Pons (tissue), 1 donor: ENCODE data around the gene TFEB.

Experiments
- DNase-seq: peaks from one replicate; pipeline ENCODE4 v3.0.0-alpha.2; 2016; ENCODE audit warnings: low spot score

The TFEB gene

DNA sequence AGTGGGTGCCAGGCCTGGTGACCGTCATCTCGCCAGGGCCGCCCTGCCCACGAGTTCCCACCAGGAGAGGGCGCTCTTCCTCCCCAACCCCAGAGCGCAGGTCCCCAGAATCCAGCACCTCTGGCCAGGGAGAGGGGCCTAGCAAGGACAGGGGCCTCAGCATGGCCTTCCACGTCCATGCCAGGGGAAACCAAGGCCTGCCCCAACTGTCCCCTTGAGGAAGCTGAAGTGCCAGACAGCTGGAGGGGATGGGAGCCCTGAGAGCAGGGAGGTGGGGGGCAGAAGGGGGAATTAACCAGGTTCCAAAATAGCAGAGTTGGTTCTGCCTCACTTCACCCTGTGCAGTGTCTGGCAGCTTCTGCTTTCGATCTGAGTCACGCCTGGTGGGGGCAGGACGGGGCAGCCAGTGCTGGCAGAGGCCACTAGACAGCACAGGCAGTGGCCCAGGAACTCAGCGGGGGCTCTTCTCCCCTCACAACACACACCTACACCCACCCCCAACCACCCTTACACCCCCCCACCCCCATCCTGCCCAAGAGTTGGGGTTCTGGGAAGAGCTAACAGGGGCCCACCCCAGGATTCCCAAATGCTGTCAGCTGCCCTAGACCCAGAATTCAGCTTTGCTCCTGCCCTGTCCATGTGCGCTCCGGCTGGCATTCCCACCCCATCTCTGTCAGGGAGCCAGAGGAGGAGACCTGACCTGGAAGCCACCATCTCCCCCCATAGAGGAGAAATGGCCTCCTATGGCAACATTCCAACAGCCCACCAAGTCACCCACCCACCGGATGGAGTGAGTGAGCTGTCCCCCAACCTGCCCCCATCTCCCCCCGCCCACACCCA is 29.2 kb downstream of the TFEB start:
- no peak for DNase-seq

DNA sequence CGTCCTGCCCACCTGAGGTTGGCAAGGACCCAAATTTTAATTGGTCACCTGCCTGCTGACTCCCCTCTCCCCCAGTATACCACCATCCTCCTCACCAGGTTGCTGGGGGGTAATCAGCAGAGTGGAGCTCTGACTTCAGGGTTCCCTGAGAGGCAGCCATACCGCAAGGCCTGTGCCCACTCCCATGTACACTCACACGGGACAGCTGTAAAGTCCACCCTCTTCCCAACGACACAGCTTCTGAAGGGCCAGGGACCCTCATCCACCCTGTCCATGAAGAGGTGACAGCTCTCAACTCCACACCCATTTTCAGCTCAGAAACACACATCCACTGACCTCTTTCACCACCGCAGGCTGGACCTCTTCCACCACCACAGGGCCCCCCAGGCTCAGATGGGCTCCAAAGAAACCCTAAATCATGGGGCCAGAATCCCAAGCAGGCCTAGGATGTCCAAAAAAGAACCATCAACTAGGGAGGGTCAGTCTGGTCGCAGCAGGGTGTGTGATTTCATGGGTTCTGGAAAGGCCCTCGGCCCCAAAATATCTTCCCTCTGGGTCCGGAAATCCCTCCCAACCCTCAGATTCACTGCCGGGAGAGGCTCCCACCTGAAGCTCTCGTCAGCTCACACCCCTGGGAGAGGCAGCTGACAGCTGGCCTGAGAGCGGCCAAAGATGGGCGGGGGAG is 30.0 kb downstream of the TFEB start:
- peak; percentile 89 for DNase-seq

DNA sequence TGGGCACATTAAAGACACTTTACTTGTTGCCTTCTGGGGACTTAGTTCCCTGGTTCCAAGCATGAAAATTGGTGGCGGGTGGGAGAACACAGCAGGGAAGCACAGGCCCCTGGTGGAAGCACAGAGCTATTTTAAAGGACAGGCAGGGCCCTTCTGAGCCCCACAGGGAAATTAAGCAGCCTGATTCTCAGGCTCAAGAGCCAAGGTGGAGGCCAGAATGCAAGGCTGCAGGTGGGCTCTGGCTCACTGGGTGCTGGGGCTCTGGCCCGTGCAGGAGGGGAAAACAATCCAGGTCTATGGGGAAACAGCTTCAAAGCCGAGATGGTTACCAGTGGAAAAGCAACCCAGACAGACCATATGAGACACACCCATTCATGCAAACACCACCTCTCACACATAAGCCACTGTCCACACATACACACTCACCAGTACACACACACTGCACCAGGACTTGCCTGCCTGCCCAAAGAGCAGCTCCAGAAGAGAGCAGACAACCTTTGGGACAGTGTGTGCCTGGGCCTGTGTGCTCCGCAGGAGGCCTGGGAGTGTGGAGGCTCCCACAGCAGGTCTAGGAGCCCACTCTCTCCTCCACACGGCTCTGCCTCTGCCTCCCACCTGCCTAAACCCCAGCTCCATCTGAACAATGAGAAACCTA is 30.6 kb downstream of the TFEB start:
- peak; percentile 21 for DNase-seq

- peak; percentile 84 for DNase-seq
Measured at GRCh38 chr6:41704028-41704427, 31.4 kb downstream of the TFEB start.

GRCh38 chr6:41702771-41703494 is 32.5 kb downstream of the TFEB start:
- DNase-seq: no peak

- DNase-seq: no peak
Measured at GRCh38 chr6:41702089-41702745, 33.2 kb downstream of the TFEB start.

- DNase-seq: peak; percentile 57
Measured at GRCh38 chr6:41700463-41701347, 34.7 kb downstream of the TFEB start.

DNA sequence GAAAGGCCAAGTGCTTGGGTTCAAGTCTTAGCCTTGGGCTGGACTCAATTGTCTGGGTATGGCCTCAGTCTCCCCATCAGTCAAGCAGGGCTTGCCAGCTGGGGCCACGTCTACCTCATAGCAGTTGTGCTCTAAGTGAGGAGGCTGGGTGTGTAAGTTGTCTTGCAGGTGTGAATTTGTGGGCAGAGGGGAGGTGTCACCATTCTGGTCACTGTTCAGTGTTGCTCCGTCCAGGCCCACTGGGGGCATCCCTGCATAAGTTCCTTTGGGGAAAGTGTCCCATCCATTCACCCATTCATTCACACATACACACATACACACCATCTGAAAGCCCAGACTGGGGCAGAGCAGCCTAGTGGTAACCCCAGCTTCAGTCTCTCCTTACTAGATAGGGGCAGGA is 36.3 kb downstream of the TFEB start:
- DNase-seq: no peak

- peak; percentile 44 for DNase-seq
Measured at GRCh38 chr6:41697861-41698781, 37.3 kb downstream of the TFEB start.

DNA sequence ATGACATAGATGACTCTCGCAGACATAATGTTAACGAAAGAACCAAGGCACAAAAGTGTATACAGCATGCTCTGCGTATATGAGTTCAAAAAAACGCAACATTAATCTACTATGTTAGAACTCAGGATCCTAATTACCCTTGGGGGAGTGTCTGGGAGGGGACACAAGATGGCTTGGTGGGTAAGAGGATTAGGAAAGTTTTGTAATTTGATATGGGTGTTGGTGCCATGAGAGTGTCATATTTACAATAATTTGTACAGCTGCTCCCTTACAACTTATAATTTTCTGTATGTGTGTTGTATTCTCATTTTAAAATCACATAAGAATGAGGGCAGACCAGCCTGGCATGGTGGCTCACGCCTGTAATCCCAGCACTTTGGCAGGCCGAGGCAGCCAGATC is 38.6 kb downstream of the TFEB start:
- no peak for DNase-seq

- DNase-seq: peak; percentile 57
Measured at GRCh38 chr6:41695825-41696224, 39.6 kb downstream of the TFEB start.

GRCh38 chr6:41694815-41695526 is 40.4 kb downstream of the TFEB start:
- DNase-seq: peak; percentile 44

DNA sequence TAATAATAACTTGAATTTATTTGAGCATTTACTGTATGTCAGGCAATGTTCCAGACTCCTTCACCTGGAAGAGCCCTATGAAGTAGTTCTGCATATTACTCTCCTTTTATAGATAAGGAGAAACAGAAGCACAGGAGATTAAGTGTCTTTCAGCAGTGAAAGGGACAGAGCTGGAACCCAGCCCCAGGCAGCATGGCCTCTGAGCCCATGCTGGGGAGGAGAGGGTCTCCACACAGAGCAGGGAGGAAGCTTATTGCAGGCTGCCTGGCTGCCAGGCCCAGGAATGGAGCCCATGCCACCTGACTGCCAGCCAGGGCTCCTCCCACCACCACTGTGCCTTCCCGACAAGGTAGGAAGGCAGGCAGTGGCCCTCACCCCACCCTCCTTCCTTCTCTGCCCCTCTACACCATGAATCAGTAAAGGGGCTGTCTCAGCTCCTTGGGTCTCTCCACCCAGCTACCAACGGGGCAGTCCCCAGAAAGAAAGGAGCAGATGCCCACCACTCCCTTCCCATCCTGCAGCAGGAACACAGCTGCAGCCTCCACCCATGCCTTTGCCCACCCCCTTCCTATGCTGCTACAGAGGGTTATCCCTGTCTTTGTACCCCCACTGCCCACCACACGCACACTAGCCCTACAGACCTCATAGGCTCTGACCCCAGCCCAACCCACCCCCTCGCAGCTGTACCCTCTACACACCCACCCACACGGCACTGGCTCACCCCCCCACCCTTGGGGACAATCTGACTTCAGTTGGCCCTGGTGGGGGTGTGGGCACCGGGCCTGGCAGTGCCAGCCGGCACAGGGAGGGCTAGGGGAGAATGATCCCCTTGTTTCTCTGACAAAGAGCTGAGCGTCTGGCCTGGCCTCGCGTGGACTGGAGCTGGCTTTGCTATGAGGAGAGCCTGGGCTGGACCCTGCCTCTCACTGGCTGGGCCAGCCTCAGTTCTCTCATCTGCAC is 41.8 kb downstream of the TFEB start:
- peak; percentile 98 for DNase-seq

- no peak for DNase-seq
Measured at GRCh38 chr6:41692730-41693129, 42.7 kb downstream of the TFEB start.

GRCh38 chr6:41692080-41692675 is 43.2 kb downstream of the TFEB start:
- DNase-seq: peak; percentile 20

- DNase-seq: peak; percentile 26
Measured at GRCh38 chr6:41691426-41692079, 43.9 kb downstream of the TFEB start.
